Measurements from ENCODE around the gene WDFY4. TPM values are rescaled to one million over a fixed set of nuclear protein-coding genes. Genes with fewer than 3 reads are reported as not detected.

Gene WDFY4
- total RNA-seq, 1 experiment from 2014 or later = 0.23 TPM

- Histone ChIP-seq H3K27me3 (ENCODE audit: control insufficient read depth, insufficient read depth, low read length) (no peaks in the 10 kb centered on the region), H3K36me3 (ENCODE audit: control insufficient read depth, insufficient read depth, low read length) (no peaks in the 10 kb centered on the region), H3K9me3 (ENCODE audit: control insufficient read depth, insufficient read depth, low read depth, low read length) (no peaks in the 10 kb centered on the region), H3K27ac (ENCODE audit: low read length) (no peak overlapping the region), H3K4me1 (ENCODE audit: control insufficient read depth, insufficient read depth, low read length) (no peaks in the 10 kb centered on the region), H3K4me3 (ENCODE audit: low read depth in 2 of 2, low read length in 2 of 2) (no peak overlapping the region)
- no peak for ATAC-seq
- intact Hi-C loops (cut with micrococcal nuclease; ENCODE audit: unreplicated experiment) = no loop called here
- POLR2A ChIA-PET = no interaction called here
- CTCF ChIA-PET = no interaction called here
- TF ChIP-seq TCF7L2 (IDR thresholded peaks at IDR 0.05; ENCODE audit: low read depth, low read length) (no peak), SIN3A (IDR thresholded peaks at IDR 0.05; ENCODE audit: borderline replicate concordance, insufficient read depth, low read depth, low read length) (no peak), POLR2AphosphoS5 (IDR thresholded peaks at IDR 0.05; ENCODE audit: low read depth, low read length) (no peak), CTCF (IDR thresholded peaks at IDR 0.05) (no peak)
- TF ChIP-seq, protein P1, sequence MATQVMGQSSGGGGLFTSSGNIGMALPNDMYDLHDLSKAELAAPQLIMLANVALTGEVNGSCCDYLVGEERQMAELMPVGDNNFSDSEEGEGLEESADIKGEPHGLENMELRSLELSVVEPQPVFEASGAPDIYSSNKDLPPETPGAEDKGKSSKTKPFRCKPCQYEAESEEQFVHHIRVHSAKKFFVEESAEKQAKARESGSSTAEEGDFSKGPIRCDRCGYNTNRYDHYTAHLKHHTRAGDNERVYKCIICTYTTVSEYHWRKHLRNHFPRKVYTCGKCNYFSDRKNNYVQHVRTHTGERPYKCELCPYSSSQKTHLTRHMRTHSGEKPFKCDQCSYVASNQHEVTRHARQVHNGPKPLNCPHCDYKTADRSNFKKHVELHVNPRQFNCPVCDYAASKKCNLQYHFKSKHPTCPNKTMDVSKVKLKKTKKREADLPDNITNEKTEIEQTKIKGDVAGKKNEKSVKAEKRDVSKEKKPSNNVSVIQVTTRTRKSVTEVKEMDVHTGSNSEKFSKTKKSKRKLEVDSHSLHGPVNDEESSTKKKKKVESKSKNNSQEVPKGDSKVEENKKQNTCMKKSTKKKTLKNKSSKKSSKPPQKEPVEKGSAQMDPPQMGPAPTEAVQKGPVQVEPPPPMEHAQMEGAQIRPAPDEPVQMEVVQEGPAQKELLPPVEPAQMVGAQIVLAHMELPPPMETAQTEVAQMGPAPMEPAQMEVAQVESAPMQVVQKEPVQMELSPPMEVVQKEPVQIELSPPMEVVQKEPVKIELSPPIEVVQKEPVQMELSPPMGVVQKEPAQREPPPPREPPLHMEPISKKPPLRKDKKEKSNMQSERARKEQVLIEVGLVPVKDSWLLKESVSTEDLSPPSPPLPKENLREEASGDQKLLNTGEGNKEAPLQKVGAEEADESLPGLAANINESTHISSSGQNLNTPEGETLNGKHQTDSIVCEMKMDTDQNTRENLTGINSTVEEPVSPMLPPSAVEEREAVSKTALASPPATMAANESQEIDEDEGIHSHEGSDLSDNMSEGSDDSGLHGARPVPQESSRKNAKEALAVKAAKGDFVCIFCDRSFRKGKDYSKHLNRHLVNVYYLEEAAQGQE (IDR thresholded peaks at IDR 0.05; ENCODE audit: insufficient read depth in 1 of 2, low read depth in 2 of 2, low read length in 1 of 2) = no peak
- in situ Hi-C loops (cut with HindIII; ENCODE audit: low pct_unique_long_range_greater_than_20kb, low sequenced_read_pairs) = no loop called here
- no TSS peak for BruUV-seq (replicated peaks)
- no peak for DNase-seq (ENCODE audit: low read depth, low spot score)
Measured at GRCh38 chr10:48768926-48769325, 84.3 kb downstream of the WDFY4 start.

DNA sequence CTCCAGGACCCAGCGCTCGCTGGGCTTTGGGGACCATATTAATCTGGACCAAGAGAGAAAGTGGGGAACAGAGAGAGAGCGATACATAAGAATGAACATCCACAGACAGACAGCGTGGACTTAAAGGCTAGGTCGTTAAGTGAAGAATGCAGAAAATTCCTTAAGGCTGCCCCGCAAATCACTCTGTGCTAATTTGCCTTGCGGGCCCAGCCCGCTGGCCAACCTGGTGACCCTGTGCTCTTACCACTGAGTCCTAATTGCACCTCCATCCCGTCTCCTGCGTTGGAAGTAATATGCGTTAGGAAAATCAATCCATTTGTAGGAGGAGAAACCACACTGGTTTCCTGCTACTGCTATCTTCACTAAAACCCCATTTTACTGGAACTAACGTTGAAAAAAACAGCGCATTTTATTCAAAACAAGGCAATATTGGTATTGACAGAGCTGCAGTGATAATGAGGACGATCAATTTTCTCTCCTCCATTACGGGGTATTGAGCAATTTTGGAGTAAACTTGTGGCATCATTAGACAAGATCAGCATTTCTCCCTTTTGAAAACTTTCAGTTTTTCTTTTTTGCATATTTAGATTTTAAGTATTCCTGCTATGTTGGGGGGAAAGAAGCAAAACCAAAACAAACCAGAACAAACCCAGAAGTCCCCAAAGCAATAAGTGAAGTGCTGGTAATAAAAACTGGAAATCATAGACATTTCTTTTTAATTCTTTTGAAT, 85.2 kb downstream of the WDFY4 start:
- Histone ChIP-seq H3K27me3 (ENCODE audit: control insufficient read depth, insufficient read depth, low read length) (no peaks in the 10 kb centered on the region), H3K4me1 (ENCODE audit: control insufficient read depth, insufficient read depth, low read length) (no peaks in the 10 kb centered on the region), H3K4me3 (ENCODE audit: low read depth in 2 of 2, low read length in 2 of 2) (no peak overlapping the region), H3K36me3 (ENCODE audit: control insufficient read depth, insufficient read depth, low read length) (no peaks in the 10 kb centered on the region), H3K9me3 (ENCODE audit: control insufficient read depth, insufficient read depth, low read depth, low read length) (no peaks in the 10 kb centered on the region), H3K27ac (ENCODE audit: low read length) (no peak overlapping the region)
- TF ChIP-seq, protein P1 (IDR thresholded peaks at IDR 0.05; ENCODE audit: insufficient read depth in 1 of 2, low read depth in 2 of 2, low read length in 1 of 2) = no peak
- TF ChIP-seq CTCF (IDR thresholded peaks at IDR 0.05) = no peak
- TF ChIP-seq SIN3A (IDR thresholded peaks at IDR 0.05; ENCODE audit: borderline replicate concordance, insufficient read depth, low read depth, low read length) = no peak
- no peak for TF ChIP-seq TCF7L2 (IDR thresholded peaks at IDR 0.05; ENCODE audit: low read depth, low read length)
- intact Hi-C loops (cut with micrococcal nuclease; ENCODE audit: unreplicated experiment) (no loop called here), in situ Hi-C loops (cut with HindIII; ENCODE audit: low pct_unique_long_range_greater_than_20kb, low sequenced_read_pairs) (no loop called here)
- POLR2A ChIA-PET = no interaction called here
- ATAC-seq = no peak
- no TSS peak for BruUV-seq (replicated peaks)
- DNase-seq (ENCODE audit: low read depth, low spot score) = no peak
- CTCF ChIA-PET = no interaction called here
